Stomach (tissue), 9 donors: ENCODE data around the gene PDE4B. TPM values are rescaled to one million over a fixed set of nuclear protein-coding genes. Genes with fewer than 3 reads are reported as not detected.

Experiments used
- DNase-seq, 2 donors: peaks; one replicate each; pipeline versions ENCODE4 v3.0.0 to v3.0.0-alpha.2; 2013 to 2019
- H3K27ac ChIP-seq, 5 donors: fragments of 200-600 bp in 4 of 5; sonication (generic) in 4 of 5; one replicate each; pipeline ENCODE4 v1.5.1; 2013 to 2019; ENCODE audit warnings: mild to moderate bottlenecking in 1 of 5, moderate library complexity in 1 of 5
- H3K27me3 ChIP-seq, 3 donors: fragments of 200-600 bp; sonication (generic); one replicate each; pipeline ENCODE4 v1.5.1; 2017 to 2019; ENCODE audit warnings: mixed run types in 1 of 3
- H3K36me3 ChIP-seq, 4 donors: fragments of 200-600 bp; sonication (generic); 1 replicate in 3 of 4; 2 replicates in 1 of 4; pipeline ENCODE4 v1.5.1; 2016 to 2019
- H3K4me1 ChIP-seq, 4 donors: fragments of 200-600 bp; sonication (generic); one replicate each; pipeline ENCODE4 v1.5.1; 2016 to 2019
- H3K4me3 ChIP-seq, 4 donors: fragments of 200-600 bp; sonication (generic) in 3 of 4; one replicate each; pipeline ENCODE4 v1.5.1; 2016 to 2019; ENCODE audit warnings: mild to moderate bottlenecking in 1 of 4
- H3K9me3 ChIP-seq, 4 donors: fragments of 200-600 bp; sonication (generic); one replicate each; pipeline ENCODE4 v1.5.1; 2016 to 2019
- EP300 ChIP-seq: sonication (generic); formaldehyde crosslinking; IDR thresholded peaks from one replicate; pipeline ENCODE4 v1.6.1; 2017; ENCODE audit warnings: antibody characterized with exemption
- POLR2A ChIP-seq, 4 donors: fragments of 450-650 bp; IDR thresholded peaks; one replicate each; pipeline ENCODE4 v1.6.1; 2016; ENCODE audit warnings: antibody characterized with exemption in 4 of 4, control low read depth in 2 of 4, mild to moderate bottlenecking in 1 of 4, moderate library complexity in 1 of 4
- POLR2AphosphoS5 ChIP-seq, 3 donors: sonication (generic); formaldehyde crosslinking; IDR thresholded peaks; one replicate each; pipeline ENCODE4 v1.6.1; 2016; ENCODE audit warnings: antibody characterized with exemption in 3 of 3
- WGBS, 5 donors: extraction: QIAGEN DNeasy Blood & Tissue Kit in 3 of 5; methylation state at CpG; one replicate each; pipeline versions ENCODE4 v1.1.5 to v1.1.7; 2013 to 2018; 5-methylcytosine and 5-hydroxymethylcytosine counted together
- intact Hi-C: fragments of 100-400 bp; cut with DNase I; formaldehyde crosslinking; loops from one replicate; pipeline ENCODE4 v1.15.1; 2023; ENCODE audit warnings: low total_unique reads
- polyA plus RNA-seq, 3 donors: library from polyadenylated mRNA; stranded (reverse); fragments of 200-250 nt; gene quantifications; one replicate each; pipeline ENCODE4 v1.2.3, GENCODE V29; 2013
- total RNA-seq, 5 donors: library from RNA; depleted of rRNA; stranded (reverse); fragments of >200 nt; gene quantifications; one replicate each; pipeline versions ENCODE4 v1.1.0 to v1.2.3, GENCODE V29; 2014 to 2016
- TF ChIP-seq, protein P1 (sequence below), 7 experiments: fragments of 450-650 bp in 4 of 7; fragments of 200-600 bp in 3 of 7; sonication (generic) in 3 of 7; IDR thresholded peaks; one replicate each; pipeline ENCODE4 v1.5.1; 2016 to 2019; ENCODE audit warnings: antibody characterized with exemption in 7 of 7, control low read depth in 2 of 7, mild to moderate bottlenecking in 1 of 7
- donor health status: healthy with polysubstance abuse.
- donor health status: Bipolar disorder and iron deficiency.
- donor health status: healthy.

PDE4B gene
- total and polyA plus RNA-seq, 8 donors, result 0.45 to 34.3 (median 3.2) TPM

DNA sequence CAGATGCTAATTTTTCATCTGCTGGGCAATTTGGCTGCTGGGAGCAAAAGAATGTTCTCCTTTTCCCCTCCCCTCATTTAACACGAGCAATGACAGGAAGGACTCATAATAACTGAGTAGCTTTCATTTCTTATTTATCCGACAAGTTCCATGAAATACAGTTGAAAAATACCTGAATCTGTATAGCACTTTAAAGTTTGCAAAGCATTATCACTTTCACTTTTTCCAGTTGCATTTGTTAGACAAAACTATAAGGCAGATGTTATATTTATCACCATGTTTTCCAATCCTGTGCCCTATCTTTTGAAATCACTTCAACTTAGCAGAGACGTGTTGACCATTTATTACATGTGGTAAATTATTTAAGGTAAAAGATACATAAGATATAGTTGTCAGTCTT lies 390.7 kb downstream of the PDE4B start:
- no peak overlapping the region for H3K27ac ChIP-seq
- TF ChIP-seq POLR2A (IDR thresholded peaks at IDR 0.05) (no peak), POLR2AphosphoS5 (IDR thresholded peaks at IDR 0.05) (no peak)
- TF ChIP-seq, protein P1, sequence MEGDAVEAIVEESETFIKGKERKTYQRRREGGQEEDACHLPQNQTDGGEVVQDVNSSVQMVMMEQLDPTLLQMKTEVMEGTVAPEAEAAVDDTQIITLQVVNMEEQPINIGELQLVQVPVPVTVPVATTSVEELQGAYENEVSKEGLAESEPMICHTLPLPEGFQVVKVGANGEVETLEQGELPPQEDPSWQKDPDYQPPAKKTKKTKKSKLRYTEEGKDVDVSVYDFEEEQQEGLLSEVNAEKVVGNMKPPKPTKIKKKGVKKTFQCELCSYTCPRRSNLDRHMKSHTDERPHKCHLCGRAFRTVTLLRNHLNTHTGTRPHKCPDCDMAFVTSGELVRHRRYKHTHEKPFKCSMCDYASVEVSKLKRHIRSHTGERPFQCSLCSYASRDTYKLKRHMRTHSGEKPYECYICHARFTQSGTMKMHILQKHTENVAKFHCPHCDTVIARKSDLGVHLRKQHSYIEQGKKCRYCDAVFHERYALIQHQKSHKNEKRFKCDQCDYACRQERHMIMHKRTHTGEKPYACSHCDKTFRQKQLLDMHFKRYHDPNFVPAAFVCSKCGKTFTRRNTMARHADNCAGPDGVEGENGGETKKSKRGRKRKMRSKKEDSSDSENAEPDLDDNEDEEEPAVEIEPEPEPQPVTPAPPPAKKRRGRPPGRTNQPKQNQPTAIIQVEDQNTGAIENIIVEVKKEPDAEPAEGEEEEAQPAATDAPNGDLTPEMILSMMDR (IDR thresholded peaks at IDR 0.05), result no peak
- H3K4me3 ChIP-seq, result no peak overlapping the region
- intact Hi-C loops, result no loop called here
- no peaks in the 10 kb centered on the region for H3K9me3 ChIP-seq
- WGBS, 5 donors, result 56 to 72% (median 66%) methylated on average over 3 of the region's 3 CpGs
- no peaks in the 10 kb centered on the region for H3K27me3 ChIP-seq
- no peaks in the 10 kb centered on the region for H3K36me3 ChIP-seq
- no peak for DNase-seq
- peaks cover 0 to 20% (median 12%) of the 10 kb centered on the region in 4 donors for H3K4me1 ChIP-seq

GRCh38 chr1:66197120-66197519 lies 404.4 kb downstream of the PDE4B start:
- H3K4me1 ChIP-seq, result peaks cover 0 to 17% (median 11%) of the 10 kb centered on the region in 4 donors
- no peak overlapping the region for H3K4me3 ChIP-seq
- TF ChIP-seq POLR2A (IDR thresholded peaks at IDR 0.05), result no peak
- H3K9me3 ChIP-seq, result no peaks in the 10 kb centered on the region
- no peak overlapping the region for H3K27ac ChIP-seq
- no peaks in the 10 kb centered on the region for H3K27me3 ChIP-seq
- no peak for DNase-seq
- 41 to 71% (median 60%) methylated on average over 4 of the region's 4 CpGs for WGBS, 5 donors
- intact Hi-C loops, result no loop called here
- no peaks in the 10 kb centered on the region for H3K36me3 ChIP-seq

DNA sequence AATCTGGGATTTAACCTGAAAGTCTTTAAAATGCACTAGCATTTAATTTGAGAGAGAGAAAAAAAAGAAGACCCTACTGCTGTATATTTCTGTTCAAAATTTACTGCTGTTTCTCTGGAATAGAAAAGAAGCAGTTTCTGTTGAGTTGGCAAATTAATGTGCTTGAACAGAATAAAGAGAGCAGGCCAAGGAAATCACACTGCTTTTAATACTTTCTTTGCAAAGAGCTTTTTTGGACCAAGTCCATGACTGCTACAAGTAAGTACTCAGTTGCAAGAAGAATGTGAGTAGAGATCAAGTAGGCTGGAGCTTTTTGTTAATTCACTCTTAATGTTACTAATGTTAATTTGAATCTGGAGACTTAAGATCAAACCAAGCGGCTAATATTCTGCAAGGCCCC lies 405.1 kb downstream of the PDE4B start:
- 23 to 52% (median 31%) methylated on average over 1 of the region's 1 CpG for WGBS, 5 donors
- Histone ChIP-seq H3K27ac (no peak overlapping the region), H3K4me3 (no peak overlapping the region), H3K27me3 (no peaks in the 10 kb centered on the region), H3K36me3 (no peaks in the 10 kb centered on the region), H3K4me1 (peaks cover 0 to 17% (median 11%) of the 10 kb centered on the region in 4 donors), H3K9me3 (no peaks in the 10 kb centered on the region)
- peak in 1 of 2 donors; percentile 91 for DNase-seq
- TF ChIP-seq, protein P1 (IDR thresholded peaks at IDR 0.05), result no peak
- TF ChIP-seq POLR2A (IDR thresholded peaks at IDR 0.05), result no peak
- TF ChIP-seq POLR2AphosphoS5 (IDR thresholded peaks at IDR 0.05), result peak in 1 of 3 donors; percentile 29
- no peak for TF ChIP-seq EP300
- intact Hi-C loops, result no loop called here

DNA sequence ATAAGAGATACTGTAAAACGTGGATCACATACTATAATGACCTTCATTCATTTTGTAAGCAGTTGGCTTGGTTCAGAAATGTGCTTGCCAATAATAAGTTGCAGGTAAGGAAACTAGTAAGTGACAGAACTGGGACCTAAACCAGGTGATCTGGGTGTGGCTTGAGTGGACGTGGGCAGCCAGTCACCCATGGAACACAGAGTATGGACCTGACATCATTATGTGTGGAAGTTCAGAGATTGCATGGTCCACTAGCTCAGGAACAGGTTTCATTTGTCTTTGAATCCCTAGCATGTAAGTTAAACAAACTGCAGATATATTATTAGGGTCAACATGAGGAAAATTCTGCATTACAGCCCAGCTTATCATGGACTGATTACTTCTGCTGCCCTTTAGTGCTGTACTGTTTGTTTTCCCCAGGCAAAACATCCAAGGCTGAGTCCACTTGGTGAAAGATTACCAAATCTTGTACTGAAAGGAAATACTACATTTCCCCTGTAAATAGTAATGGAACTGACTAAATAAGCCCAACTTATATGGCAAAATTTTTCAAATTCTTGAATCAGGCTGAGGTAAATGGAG lies 414.0 kb downstream of the PDE4B start:
- WGBS, 5 donors, result 10 to 34% (median 26%) methylated on average over 2 of the region's 2 CpGs
- no peaks in the 10 kb centered on the region for H3K36me3 ChIP-seq
- H3K27me3 ChIP-seq, result no peaks in the 10 kb centered on the region
- TF ChIP-seq, protein P1 (IDR thresholded peaks at IDR 0.05), result no peak
- TF ChIP-seq POLR2AphosphoS5 (IDR thresholded peaks at IDR 0.05), result peak in 2 of 3 donors; percentile 17 to 62
- peak; percentile 39 to 72 for DNase-seq
- no peak overlapping the region for H3K4me3 ChIP-seq
- intact Hi-C loops, result no loop called here
- H3K4me1 ChIP-seq, result peaks cover 0 to 28% (median 15%) of the 10 kb centered on the region in 4 donors
- peak overlapping the region in 2 of 5 donors; percentile 21 to 46 for H3K27ac ChIP-seq
- peaks cover 0 to 9% (median 0%) of the 10 kb centered on the region in 4 donors for H3K9me3 ChIP-seq

- intact Hi-C loops, result no loop called here
- peak overlapping the region in 2 of 5 donors; percentile 8 to 46 for H3K27ac ChIP-seq
- H3K4me3 ChIP-seq, result no peak overlapping the region
- H3K27me3 ChIP-seq, result no peaks in the 10 kb centered on the region
- WGBS, 5 donors, result 31 to 44% (median 36%) methylated on average over 3 of the region's 3 CpGs
- H3K4me1 ChIP-seq, result peaks cover 0 to 28% (median 15%) of the 10 kb centered on the region in 4 donors
- H3K9me3 ChIP-seq, result peaks cover 0 to 9% (median 0%) of the 10 kb centered on the region in 4 donors
- H3K36me3 ChIP-seq, result no peaks in the 10 kb centered on the region
- TF ChIP-seq POLR2A (IDR thresholded peaks at IDR 0.05), result no peak
- TF ChIP-seq, protein P1 (IDR thresholded peaks at IDR 0.05), result no peak
- peak in 1 of 3 donors; percentile 17 for TF ChIP-seq POLR2AphosphoS5 (IDR thresholded peaks at IDR 0.05)
- no peak for TF ChIP-seq EP300
- peak in 1 of 2 donors; percentile 73 for DNase-seq
Observed at GRCh38 chr1:66207484-66207883, 414.8 kb downstream of the PDE4B start.
